ENCODE data around the gene ACTR6.
A peak's percentile ranks its signal among the peaks of the same experiment; 100 is the strongest.
"Not testable (repeated sequence)": the region's sequence is repeated elsewhere in the genome, so short reads cannot be mapped to it uniquely, and the experiment has no call there.

ACTR6 gene

GRCh38 chr12:100184549-100185145 is 16.0 kb upstream of the ACTR6 start:
- no peak for DNase-seq (ENCODE audit: low read depth, low spot score)

DNA sequence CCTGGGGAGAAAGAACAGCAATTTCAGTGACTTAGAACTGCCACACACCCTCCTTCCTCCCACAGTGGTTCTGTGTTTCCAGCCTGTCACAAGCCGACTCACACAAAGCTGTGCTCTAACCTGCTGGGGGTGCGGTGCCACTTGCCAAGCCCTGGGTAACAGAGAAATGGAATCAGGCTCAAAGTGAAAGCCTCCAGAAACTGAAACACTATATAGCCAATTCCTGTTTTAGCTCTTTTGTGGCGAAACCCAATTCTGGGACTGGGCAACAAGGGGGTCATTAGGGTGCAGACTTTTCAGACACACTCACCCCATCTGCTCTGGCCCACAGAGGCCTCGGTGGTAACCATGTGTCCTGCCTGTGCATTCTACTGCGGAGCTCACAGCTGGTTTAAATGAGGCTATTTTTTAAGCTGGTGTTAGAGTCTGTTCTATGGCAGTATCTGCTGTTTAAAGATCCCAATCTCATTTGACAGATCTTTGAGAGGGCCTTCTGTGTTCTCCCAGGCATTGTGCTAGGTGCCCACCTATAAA is 15.2 kb upstream of the ACTR6 start:
- DNase-seq (ENCODE audit: low read depth, low spot score), result no peak

DNA sequence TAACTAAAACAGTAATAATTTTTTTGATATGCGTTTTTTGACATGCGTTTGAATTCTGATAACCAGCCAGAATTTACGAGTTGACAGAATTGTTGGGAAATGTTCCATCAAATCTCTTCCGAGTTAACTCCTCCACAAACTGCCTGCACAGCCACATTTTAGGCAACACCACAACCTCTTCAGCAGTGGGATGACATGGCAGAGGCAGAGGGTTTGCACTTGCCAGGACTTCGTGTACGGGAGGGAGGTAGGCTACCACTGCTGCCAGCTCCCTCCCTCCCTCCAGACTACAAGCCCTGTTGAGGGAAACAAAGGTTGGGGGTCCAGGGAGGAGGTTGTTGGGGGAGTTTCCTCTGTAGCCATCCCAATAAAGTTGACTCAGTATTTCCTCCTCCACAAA is 14.5 kb upstream of the ACTR6 start:
- DNase-seq (ENCODE audit: low read depth, low spot score), result no peak

DNA sequence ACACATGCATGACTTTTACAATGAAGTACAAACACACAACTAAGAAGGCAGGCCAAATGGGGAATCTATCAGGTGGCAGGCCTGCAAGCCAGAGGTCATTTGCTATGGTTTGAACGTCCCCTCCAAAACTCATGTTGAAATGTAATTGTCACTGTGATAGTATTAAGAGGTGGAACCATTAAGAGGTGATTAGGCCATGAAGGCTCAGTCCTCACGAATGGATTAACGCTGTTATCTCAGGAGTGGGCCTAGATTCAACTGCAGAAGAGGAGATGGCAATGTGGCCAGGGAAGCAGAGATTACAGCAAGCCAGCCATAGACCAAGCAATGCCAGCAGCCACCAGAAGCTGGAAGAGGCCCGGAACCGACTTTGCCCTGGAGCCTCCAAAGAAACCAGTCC is 13.5 kb upstream of the ACTR6 start:
- no peak for DNase-seq (ENCODE audit: low read depth, low spot score)

- DNase-seq (ENCODE audit: low read depth, low spot score), result no peak
These were observed 12.6 kb upstream of the ACTR6 start for GRCh38 chr12:100187857-100188519.

DNA sequence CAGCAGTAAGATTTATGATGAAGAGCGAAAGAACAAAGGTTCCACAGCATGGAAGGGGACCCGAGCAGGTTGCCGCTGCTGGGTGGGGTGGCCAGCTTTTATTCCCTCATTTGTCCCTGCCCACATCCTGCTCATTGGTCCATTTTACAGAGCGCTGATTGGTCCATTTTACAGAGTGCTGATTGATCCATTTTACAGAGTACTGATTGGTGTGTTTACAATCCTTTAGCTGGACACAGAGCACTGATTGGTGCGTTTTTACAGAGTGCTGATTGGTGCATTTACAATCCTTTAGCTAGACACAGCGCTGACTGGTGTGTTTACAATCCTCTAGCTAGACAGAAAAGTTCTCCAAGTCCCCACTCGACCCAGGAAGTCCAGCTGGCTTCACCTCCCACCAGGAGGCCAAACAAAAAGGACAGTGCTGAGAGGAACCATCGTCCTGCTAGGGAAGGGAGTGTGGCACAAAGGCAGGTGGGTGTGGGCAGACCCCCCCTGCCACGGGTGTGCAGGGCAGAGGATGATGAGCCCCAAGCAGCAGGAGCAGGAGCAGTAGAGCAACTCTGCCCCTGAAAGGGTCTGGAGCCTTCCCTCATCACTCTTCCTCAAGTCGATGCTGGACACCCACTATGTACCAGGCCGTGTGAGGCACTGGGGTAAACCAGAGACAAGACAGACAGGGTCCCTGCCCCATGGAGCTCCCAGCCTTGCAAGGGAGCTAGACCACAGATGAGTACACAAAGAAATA is 11.6 kb upstream of the ACTR6 start:
- not testable (repeated sequence) for DNase-seq (ENCODE audit: low read depth, low spot score)

DNA sequence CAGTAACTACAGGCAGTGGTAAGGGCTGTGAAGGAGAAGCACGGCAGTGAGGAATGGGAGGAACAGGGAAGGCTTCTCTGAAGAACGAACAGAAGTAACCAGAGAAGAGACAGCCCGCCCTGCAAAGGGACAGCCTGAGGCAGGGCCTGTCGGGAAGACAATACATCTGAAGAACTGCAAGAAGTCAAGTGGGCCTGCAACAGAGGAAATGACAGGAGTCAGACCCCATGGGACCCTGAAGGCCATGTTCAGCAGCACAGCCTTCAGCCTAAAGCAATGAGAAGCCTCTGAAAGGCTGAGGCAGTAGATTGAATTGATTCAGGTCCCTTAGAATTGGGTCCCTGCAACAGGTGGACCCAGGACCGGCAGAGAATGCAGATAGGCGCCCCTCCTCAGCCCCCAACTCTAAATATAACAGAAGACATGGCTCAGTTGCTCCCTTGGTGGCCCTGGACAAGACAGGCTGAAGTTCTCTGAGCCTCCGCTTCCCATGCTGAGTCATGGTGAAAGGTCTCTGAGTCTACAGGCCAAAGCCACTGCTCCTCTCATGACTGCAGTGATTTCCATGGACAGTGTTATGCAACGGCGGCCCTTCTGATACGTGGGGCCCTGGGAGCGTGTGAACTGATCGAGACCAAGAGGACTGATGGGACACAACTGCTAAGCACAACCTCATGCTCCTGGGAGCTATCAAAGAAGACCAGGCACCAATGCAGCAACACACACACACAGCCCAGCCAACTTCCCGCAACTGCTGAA is 10.8 kb upstream of the ACTR6 start:
- DNase-seq (ENCODE audit: low read depth, low spot score), result no peak

GRCh38 chr12:100193085-100193484 is 7.5 kb upstream of the ACTR6 start:
- DNase-seq (ENCODE audit: low read depth, low spot score), result no peak

DNA sequence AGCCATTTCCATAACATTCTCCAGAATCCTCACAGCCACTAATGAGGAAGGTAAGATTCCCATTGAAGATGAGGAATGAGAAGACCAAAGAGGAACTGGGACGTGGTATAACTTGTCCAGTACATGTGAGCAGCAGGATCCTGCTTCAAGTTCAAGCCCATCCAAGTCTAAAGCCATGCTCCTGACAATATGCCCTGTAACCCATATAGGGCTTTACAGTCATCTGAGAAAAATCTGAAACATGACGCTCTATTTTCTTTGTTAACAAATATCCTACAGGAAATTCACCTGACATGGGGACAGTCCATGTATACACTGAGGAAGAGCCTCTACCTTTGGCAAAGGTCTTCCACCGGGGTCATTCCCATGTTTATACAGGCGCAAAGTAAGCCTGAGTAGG is 3.1 kb upstream of the ACTR6 start:
- DNase-seq (ENCODE audit: low read depth, low spot score), result no peak

- DNase-seq (ENCODE audit: low read depth, low spot score), result no peak
These were observed 1.6 kb upstream of the ACTR6 start for GRCh38 chr12:100199023-100199346.

GRCh38 chr12:100199347-100200149 is 1.1 kb upstream of the ACTR6 start:
- peak; percentile 64 for DNase-seq (ENCODE audit: low read depth, low spot score)

DNA sequence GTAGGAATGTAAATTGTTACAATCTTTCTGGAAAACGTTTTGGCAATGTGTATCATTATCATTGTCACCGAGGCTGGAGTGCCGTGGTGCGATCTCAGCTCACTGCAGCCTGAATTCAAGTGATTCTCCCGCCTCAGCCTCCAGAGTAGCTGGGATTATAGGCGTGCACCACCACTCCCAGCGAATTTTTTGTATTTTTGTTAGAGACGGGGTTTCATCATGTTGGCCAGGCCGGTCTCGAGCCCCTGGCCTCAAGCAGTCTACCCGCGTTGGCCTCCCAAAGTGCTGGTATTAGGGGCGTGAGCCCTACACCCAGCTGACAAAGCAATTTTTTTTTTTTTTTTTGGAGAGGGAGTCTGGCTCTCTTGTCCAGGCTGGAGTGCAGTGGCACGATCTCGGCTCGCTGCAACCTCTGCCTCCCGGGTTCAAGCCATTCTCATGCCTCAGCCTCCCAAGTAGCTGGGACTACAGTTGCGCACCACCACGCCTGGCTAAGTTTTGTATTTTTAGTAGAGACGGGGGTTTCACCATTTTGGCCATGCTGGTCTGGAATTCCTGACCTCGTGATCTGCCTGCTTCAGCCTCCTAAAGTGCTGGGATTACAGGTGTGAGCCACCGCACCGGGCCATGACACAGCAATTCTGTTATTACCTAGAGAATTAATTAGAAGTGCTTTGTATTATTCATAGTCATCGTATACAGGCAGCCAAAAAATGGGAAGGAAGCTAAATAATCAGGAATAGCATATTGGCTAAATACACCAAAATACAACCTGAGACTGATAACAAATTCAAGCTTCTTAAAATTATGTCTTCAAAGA is 1.2 kb downstream of the ACTR6 start:
- DNase-seq (ENCODE audit: low read depth, low spot score), result no peak

GRCh38 chr12:100207311-100207710 is 6.7 kb downstream of the ACTR6 start:
- DNase-seq (ENCODE audit: low read depth, low spot score), result no peak

GRCh38 chr12:100208834-100209233 is 8.2 kb downstream of the ACTR6 start:
- DNase-seq (ENCODE audit: low read depth, low spot score), result no peak

DNA sequence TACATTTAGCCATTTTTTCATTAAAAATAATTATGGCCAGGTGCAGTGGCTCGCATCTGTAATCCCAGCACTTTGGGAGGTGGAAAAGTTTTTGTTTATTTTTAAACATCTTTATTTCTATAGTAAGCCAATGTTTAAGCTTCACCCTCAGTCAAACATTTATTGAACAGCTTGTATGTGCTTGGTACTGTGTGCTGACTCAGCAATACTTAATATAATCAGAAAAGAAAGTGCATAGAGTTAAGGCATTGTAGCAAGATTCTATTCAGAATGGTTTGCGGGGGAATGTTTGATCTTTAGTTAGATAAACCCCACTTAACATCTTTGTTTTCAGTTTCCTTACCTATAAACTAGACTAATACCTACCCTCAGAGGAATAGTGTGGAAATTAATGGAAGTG is 11.1 kb downstream of the ACTR6 start:
- no peak for DNase-seq (ENCODE audit: low read depth, low spot score)

DNA sequence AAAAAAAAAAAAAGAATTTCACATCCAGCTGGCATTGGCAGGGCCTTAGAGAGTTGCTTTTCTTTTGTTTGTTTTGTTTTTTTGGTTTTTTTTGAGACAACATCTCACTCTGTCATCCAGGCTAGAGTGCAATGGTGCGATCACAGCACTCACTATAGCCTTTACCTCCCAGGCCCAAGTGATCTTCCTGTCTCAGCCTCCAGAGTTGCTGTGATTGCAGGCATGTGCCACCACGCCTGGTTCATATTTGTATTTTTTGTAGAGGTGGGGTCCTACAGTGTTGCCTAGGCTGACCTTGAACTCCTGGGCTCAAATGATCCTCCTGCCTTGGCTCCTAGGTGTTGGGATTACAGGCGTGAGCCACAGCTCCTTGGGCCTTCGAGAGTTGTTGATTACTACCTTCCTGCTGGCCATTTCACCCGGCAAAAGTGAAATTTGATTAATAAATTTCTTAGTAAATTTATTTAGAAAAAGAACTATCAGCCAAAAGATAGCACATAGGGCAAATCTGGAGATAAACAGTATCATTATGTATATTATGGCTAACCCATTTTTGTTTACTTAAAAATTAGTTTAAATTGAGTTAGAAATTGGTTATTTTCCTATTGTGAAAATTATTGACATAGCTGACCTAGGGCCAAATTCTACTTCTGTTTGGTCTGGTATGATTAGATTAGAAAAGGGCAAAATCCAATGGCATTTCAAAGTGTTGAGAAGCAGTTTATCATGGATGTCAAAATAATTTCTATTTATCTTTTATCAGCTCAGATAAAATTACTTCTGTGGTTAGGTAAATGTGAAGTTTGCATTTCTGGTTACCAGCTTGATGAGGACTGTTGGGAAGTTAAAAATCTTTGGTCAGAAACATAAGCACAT is 12.6 kb downstream of the ACTR6 start:
- no peak for DNase-seq (ENCODE audit: low read depth, low spot score)

DNA sequence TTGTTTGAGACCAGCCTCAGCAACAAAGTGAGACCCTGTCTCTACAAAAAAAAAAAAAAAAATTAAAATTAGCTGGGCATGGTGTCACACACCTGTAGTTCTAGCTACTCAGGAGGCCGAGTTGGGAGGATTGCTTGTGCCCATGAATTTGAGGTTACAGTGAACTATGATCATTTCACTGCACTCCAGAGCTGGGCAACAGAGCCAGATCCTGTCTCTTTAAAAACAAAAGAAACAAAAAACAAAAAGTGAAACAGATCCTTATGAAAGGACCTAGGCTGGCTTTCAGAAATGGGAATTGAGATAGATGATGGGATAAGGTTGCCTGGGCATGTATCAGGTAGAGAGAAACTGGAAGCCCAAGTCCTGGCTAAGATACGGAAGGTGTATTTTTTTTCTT is 13.9 kb downstream of the ACTR6 start:
- no peak for DNase-seq (ENCODE audit: low read depth, low spot score)

- DNase-seq (ENCODE audit: low read depth, low spot score), result no peak
These were observed 14.6 kb downstream of the ACTR6 start for GRCh38 chr12:100215209-100215608.

GRCh38 chr12:100216337-100216736 is 15.7 kb downstream of the ACTR6 start:
- no peak for DNase-seq (ENCODE audit: low read depth, low spot score)
